Retinal pigment epithelial cell (primary cell): Measurements from ENCODE around the gene REEP5.
"Not testable (repeated sequence)": the region's sequence is repeated elsewhere in the genome, so short reads cannot be mapped to it uniquely, and the experiment has no call there.

Experiments
- DNase-seq: peaks from one replicate; pipeline ENCODE4 v3.0.0-alpha.2; 2010; ENCODE audit warnings: low read depth
- H3K4me3 ChIP-seq: 2 replicates; pipeline ENCODE4 v1.5.1; 2011; ENCODE audit warnings: mild to moderate bottlenecking, low read length, control low read depth, moderate library complexity
- CTCF ChIP-seq: conservative IDR thresholded peaks from 2 replicates; pipeline ENCODE4 v1.5.1; 2011; ENCODE audit warnings: low read depth, low read length, control low read depth, inconsistent platforms

REEP5 gene

GRCh38 chr5:112960315-112960714 is 38.3 kb upstream of the REEP5 start:
- no peak overlapping the region for H3K4me3 ChIP-seq
- no peak for TF ChIP-seq CTCF
- no peak for DNase-seq

GRCh38 chr5:112959872-112960271 is 37.8 kb upstream of the REEP5 start:
- H3K4me3 ChIP-seq: not testable (repeated sequence)
- DNase-seq: peak; percentile 88

- no peak for TF ChIP-seq CTCF
- H3K4me3 ChIP-seq: no peak overlapping the region
- DNase-seq: peak; percentile 86
Observed at GRCh38 chr5:112958093-112959088, 36.4 kb upstream of the REEP5 start.

- no peak for TF ChIP-seq CTCF
- DNase-seq: no peak
- no peak overlapping the region for H3K4me3 ChIP-seq
Observed at GRCh38 chr5:112957036-112957808, 35.2 kb upstream of the REEP5 start.

GRCh38 chr5:112956606-112957005 is 34.6 kb upstream of the REEP5 start:
- no peak overlapping the region for H3K4me3 ChIP-seq
- no peak for TF ChIP-seq CTCF
- DNase-seq: no peak

GRCh38 chr5:112951124-112951702 is 29.2 kb upstream of the REEP5 start:
- DNase-seq: no peak
- no peak overlapping the region for H3K4me3 ChIP-seq
- TF ChIP-seq CTCF: no peak

- no peak for DNase-seq
- TF ChIP-seq CTCF: no peak
- no peak overlapping the region for H3K4me3 ChIP-seq
Observed at GRCh38 chr5:112948458-112948857, 26.4 kb upstream of the REEP5 start.
